Activated CD8-positive, alpha-beta memory T cell treated with anti-CD3 and anti-CD28 coated beads for 48 hours (primary cell): ENCODE data around the gene PARD6G.

Experiments used
- DNase-seq, 3 experiments: peaks; one replicate each; pipeline ENCODE4 v3.0.0-alpha.2; 2020; ENCODE audit warnings: low read depth in 2 of 3, low spot score in 2 of 3

The PARD6G gene

GRCh38 chr18:80218341-80219227 lies 28.7 kb downstream of the PARD6G start:
- no peak for DNase-seq

- no peak for DNase-seq
These were observed 34.1 kb downstream of the PARD6G start for GRCh38 chr18:80213182-80213581.

GRCh38 chr18:80210312-80211083 lies 36.8 kb downstream of the PARD6G start:
- no peak for DNase-seq

GRCh38 chr18:80208620-80209019 lies 38.7 kb downstream of the PARD6G start:
- no peak for DNase-seq

- no peak for DNase-seq
These were observed 42.0 kb downstream of the PARD6G start for GRCh38 chr18:80205294-80205693.

GRCh38 chr18:80204142-80204541 lies 43.2 kb downstream of the PARD6G start:
- no peak for DNase-seq

- no peak for DNase-seq
These were observed 44.1 kb downstream of the PARD6G start for GRCh38 chr18:80203249-80203648.

- no peak for DNase-seq
These were observed 44.9 kb downstream of the PARD6G start for GRCh38 chr18:80202264-80202998.

GRCh38 chr18:80201739-80202138 lies 45.6 kb downstream of the PARD6G start:
- no peak for DNase-seq

GRCh38 chr18:80200932-80201672 lies 46.2 kb downstream of the PARD6G start:
- no peak for DNase-seq

GRCh38 chr18:80200171-80200931 lies 47.0 kb downstream of the PARD6G start:
- no peak for DNase-seq

GRCh38 chr18:80198994-80199748 lies 48.1 kb downstream of the PARD6G start:
- no peak for DNase-seq

- no peak for DNase-seq
These were observed 48.9 kb downstream of the PARD6G start for GRCh38 chr18:80198391-80198790.

- DNase-seq, result no peak
These were observed 49.8 kb downstream of the PARD6G start for GRCh38 chr18:80197528-80197927.

- DNase-seq, result no peak
These were observed 50.6 kb downstream of the PARD6G start for GRCh38 chr18:80196528-80197320.

- DNase-seq, result no peak
These were observed 52.3 kb downstream of the PARD6G start for GRCh38 chr18:80194874-80195570.

GRCh38 chr18:80193701-80194100 lies 53.6 kb downstream of the PARD6G start:
- DNase-seq, result no peak
